GM12892 (cell line): Measurements from ENCODE around the gene PDPK1.

Experiments
- POLR2A ChIP-seq: IDR thresholded peaks from 2 replicates; pipeline ENCODE4 v1.6.1; 2011; ENCODE audit warnings: low read depth, low read length, control low read depth
- POLR2AphosphoS5 ChIP-seq: IDR thresholded peaks from 2 replicates; pipeline ENCODE4 v1.6.1; 2011; ENCODE audit warnings: low read depth, low read length, control low read depth

GRCh38 chr16:2497695-2498484 is 39.9 kb upstream of the PDPK1 start:
- TF ChIP-seq POLR2A (no peak), POLR2AphosphoS5 (no peak)
